ENCODE data around the gene ZC3H7A.

Gene ZC3H7A

DNA sequence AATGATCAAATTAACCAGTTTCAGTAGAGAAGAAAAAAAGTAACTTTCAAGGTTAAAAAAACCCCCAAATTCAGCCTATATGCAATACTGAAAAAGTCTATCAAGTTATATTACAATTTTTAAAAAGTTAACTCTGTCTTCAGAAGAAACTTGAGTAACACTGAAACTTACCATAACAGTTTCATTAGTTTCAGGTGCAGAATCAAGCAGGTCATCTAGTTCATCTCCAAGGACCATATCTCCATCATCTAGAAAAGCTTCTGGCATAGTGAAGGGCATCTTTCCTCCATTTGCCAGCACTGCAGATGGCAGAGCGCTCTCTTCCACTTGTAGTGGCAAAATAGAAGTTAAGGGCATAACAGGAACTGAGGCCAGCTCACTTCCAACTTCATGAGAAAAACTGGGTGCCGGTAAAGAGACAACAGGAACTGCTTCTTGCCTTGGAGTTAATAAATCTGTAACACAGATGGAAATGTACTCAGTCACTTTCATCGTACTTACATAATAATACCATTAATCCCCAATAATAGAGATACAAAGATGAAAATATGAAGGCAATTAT lies 22.9 kb downstream of the ZC3H7A start:
- DNase-seq = no peak

DNA sequence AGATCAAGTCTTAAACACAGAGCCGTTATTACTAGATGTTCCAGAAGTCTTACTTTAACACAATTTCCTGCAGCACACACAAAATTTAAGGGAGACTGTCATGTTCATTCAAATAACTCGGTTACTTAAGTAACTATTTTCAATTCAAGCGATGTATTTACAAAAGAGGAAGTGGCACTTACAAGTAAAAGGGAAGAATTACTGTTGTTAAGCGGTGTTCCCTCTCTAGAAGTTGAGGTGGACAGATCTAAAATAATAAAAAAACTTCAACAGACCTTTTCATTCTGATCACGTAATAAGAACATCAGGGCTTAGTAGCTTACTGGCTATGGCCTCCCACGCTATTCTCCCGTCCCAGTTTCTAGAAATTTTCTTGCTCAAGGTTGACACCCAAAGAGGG lies 28.2 kb downstream of the ZC3H7A start:
- DNase-seq = no peak

DNA sequence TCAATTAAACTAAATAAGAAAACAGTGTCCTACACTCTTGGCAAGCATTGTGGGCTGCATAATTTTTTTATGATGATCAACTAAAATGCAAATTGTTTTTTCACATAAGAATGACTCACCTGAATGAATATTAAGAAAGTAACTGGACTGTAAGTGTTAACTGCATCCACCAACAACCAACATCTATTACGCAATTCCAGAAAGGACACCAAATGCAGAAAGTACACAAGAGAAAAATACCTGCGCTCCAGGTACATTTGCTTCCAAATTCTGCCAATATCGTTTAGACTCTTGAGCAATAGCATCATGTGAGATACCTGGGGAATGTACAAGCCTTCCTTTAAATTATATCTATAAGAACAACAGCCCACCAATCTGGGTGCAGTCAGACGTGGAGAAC lies 34.6 kb downstream of the ZC3H7A start:
- no peak for DNase-seq

DNA sequence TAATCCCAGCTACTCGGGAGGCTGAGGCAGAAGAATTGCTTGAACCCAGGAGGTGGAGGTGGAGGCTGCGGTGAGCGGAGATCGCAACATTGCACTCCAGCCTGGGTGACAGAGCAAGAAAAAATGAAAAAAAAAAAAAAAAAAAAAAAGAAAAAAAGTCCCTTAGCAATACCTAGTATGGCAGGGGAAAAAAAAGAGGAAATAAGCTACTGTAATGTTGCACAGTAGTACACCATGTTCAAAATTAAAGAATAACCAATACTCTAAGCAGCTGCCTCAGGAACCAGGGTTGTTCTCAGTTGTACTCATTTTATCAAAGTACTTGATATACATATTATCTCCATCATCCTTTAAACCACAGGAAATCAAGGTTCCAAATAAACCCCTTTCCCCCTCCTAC lies 37.1 kb downstream of the ZC3H7A start:
- no peak for DNase-seq

DNA sequence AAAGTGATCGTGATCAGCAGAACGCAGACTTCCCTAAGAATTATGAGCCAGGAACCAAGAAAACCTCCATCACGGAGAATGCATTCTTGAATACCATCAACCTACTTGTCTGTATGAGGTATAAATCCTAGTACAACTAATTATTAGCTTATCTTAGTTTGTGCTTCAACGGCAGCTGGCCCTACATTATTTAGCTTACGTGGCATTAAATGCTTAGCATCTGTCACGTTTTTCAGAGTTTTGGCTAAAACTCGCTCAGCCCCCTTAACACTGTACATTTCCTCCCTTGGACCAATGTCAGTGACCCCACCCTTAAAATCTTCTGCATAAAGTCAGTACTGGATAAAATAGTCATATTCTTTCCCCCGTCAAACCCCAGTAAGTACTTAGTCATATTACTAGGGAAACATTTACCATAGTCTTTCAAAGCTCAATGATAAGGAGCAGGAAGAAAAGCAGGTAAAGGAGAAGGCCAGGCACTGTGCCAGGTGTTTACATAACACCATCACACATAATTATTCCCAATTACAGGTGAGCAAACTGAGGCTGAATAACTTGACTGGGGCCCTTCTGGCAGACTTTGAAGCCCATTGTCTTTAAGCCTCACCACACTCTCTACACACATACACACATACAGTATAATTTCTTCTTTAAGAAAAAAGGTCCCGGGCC lies 37.8 kb downstream of the ZC3H7A start:
- DNase-seq = peak; percentile 22

DNA sequence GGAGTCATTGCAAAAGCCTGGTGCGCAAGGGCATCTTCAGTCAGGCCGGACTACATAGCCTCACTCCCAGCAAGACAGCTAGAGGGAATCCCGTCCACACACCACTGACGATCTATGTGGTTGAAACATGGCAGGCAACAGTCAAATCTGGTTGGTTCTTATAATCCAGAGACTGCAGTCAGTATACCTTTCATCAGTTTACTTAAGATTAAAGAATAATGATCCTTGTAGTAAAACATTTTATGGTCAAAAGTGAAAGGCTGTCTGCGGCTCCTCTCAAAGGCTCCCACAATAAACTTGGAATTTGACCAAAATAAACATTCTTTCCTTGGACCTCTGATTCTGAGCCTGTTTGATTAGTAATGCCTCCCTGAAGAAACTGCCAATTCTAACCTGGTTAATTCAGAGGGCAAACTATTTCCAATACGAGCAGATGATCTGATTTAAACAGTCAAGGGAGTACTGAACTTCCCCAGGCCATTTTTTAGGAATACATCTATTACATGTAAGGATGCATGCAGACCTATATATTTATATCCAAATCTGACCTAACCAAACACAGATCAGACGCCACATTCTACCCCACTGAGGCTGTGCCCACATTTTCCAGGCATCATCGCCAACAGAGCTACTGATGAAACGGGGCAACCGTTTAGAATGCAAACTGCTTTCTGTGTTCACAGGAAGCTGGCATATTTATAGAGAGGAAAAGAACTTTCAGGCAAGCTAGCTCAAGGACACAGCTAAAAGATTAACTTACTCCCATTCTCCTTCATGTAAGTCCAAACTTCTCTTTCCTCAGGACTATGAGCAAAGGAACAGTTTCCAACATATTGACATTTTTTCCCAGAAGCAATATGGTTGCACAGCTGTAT lies 39.1 kb downstream of the ZC3H7A start:
- DNase-seq = no peak

DNA sequence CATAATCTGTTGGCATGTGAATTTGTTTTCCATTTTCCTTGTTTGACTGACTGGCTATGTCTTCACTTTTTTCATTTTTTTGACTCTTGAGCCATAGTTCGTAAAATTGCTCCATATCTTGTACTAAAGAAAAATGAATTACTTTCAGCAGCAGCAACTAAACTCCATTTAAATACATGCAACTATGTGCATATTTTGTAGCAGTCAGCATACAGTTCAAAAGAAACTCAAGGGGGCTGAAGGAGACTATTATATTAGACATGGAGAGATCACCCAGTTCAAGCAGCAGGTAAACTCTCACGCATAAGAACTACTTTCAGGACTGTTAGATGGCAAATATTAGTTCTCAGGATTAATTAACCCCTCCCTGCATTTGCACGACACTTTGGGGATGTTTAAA lies 40.8 kb downstream of the ZC3H7A start:
- no peak for DNase-seq

DNA sequence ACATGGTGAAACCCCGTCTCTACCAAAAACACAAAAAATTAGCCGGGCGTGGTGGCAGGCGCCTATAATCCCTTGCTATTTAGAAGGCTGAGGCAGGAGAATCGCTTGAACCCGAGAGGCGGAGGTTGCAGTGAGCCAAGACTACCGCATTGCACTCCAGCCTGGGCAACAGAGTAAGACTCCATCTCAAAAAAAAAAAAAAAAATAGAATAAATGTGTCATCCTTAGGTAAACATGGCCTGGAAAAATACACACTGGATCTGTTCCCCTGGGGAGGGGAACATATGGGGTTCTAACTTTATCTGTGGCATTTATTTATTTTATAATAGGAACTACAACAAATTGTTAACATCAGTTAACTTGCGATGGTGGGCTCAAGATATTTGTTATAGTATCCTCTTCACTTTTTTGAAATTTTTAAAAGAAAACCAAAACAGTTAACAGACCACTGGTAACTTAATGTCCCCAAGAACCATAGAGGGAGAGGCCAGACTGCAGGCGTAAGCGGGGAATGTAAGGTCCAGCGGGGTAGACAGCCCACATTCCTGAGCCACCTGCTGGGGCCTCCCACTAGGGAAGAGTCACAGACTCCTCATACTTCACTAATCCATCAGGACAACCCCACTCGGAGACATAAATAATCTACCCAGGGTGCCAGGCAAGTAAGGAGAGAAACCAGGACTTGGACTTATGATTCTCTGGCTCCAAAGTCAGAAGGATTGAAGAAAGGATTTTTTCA lies 41.9 kb downstream of the ZC3H7A start:
- DNase-seq = no peak

DNA sequence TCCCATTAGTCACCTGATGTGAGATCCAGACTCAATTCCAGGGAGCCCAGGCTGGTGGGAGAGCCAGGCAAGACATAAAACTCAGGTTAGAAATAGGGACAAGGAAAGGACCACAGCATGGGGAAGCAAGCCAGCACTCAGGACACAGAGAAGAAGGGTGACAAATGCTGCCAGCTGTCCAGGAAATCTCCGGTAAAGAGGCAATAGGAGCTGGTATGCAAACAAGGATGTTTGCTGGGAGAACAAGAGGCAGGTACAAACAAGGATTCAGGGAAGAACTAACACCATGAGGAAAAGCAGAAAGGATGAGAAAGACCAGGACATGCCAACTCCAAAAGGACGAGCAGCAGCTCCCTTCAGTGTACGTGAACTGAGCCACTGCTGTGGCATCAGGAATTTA lies 44.2 kb downstream of the ZC3H7A start:
- peak; percentile 87 for DNase-seq

DNA sequence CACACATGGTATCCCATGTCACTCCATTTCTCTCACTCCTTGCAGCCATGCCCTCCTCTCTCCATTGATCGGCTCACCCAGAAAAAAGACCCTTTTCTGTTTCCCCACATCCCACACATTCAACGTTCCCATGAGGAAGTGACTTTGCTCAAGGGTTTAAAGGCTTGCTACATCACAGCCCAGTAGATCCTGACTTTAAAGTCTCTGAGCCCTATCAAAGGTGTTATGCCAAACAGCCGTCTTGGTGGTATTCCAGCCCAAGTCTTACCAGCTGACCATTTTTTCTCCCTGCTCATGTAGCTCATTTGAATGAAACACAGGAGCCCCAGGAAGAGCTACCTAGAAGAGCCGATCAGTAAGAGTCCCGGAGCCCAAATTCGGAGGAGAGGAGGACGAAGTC lies 47.0 kb downstream of the ZC3H7A start:
- DNase-seq = no peak

DNA sequence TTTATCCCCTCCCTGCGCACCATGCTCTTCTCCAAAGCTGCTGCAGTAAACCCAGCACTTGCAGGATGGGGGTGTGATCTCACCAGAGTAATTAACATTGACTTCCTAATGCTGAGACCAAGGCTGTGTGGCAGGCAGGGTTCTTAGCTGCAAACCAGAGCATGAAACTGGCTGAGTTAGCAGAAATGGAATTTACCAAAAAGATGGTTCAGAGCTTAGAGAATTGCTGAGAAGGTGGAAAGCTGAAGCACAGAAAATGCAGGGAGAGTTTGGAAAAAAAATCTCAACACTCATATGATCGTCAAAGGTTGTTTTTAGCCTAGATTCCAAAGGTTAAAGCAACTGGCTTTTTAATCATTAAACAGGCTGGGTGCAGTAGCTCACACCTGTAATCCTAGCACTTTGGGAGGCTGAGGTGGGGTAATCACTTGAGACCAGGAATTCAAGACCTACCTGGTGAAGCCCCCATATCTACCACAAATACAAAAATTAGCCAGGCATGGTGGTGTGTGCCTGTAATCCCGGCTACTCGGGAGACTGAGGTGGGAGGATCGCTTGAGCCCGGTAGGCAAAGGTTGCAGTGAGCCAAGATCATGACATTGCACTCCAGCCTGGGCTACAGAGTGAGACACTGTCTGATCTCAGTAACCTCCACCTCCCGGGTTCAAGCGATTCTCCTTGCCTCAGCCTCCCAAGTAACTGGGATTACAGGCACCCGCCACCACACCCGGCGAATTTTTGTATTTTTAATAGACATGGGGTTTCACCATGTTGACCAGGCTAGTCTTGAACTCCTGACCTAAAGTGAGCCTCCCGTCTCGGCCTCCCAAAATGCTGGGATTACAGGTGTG lies 48.4 kb downstream of the ZC3H7A start:
- DNase-seq = no peak

DNA sequence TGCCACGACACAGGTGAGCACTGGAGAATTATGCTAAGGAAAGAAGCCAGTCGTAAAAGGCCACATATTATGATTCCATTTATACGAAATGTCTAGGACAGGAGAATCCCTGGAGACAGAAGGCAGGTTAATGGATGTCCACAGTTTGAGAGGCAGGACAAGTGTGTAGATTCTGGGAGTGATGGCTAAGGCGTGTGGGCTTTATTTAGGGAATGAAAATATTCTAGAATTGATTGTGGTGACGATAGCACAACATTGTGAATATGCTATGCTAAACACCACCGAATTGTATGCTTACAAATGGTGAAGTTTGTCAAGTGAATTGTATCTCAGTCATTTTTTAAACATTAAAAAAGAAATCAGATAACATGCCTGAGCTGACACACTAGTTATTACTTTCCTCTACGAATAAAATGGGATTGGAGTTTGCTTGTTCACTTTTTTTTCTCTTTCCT lies 49.1 kb downstream of the ZC3H7A start:
- DNase-seq = no peak

DNA sequence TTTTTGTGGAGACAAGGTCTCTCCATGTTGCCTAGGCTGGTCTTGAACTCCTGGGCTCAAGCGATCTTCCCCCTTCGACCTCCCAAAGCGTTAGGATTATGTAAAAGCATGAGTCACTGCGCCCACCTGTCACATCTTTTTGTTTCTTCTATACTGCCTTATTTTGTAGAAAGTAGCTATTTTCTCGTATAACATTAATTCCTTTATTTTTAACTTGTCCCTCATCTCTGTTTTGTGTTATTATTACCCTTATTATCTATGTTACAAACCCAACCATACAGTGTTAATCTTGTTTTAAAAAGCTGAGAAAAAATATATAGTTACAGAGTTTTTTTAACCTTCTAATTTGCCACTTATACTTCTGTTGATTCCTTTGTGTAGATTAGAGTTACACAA lies 53.0 kb downstream of the ZC3H7A start:
- DNase-seq = no peak

DNA sequence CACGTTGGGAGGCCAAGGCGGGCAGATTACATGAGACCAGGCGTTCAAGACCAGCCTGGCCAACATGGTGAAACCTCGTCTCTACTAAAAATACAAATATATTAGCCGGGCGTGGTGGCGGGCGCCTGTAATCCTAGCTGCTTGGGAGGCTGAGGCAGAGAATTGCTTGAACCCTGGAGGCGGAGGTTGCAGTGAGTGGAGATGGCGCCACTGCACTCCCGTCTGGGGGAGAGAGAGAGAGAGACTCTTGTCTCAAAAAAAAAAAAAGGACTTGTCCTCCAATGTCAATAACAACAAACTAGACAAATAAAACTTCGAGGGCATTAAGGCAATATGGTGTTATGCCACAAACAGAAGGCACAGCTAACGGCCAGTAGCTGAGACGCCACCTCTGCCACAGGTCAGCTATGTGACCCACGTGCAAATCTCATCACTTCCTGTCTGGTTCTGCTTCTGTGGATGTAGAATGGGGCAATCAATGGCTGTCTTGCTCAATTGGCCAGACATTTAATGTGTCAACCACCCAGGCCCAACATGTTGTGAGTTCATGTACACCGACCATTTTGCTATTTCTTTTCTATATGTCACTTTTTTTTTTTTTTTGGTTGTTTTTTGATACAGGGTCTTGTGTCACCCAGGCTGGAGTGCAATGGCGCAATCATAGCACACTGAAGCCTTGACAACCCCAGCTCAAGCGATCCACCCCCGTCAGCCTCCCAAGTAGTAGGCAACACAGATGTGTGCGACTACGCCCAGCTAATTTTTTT lies 53.6 kb downstream of the ZC3H7A start:
- no peak for DNase-seq

DNA sequence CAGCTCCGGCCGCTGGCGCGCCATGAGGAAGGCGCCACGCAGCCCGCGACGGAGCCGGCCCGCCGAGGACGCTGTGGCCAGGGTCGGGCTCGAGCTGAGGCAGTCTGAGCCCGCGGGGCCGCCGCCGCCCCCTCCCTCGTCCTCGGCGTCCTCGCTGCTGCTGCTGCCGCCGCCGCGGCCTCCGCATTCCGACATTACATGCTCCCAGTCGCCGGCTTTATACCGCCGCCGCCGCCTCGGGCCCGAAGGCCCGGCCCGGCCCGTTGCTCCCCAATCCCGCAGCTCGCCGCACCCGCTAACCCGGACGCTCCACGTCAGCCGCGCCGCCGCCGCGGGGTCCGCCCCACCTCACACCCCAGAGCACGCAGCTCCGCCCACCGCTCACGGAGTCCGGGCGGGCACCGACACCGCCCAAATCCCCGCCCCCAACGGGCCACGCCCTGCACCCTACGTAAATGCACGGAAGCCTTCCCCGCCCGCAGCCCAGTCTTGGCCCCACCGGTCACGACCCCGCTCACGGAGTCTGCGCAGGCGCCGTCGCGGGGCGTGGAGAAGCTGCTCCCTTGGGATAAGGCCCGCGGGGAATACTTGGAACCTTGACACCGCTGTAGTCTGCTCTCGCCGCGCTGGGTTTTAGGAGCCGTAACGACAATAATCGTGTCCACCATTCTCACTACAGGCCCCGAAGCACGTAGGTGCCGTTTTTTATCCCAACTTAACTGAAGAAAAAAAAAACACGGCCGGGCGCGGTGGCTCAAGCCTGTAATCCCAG lies 54.3 kb downstream of the ZC3H7A start, which contains the start of gene TXNDC11:
Gene TXNDC11, minus strand, starts transcription at position 322 of the 772 bp plus-strand sequence. Its CDS starts 127 bp downstream, at position 195.
- DNase-seq = peak; percentile 96

DNA sequence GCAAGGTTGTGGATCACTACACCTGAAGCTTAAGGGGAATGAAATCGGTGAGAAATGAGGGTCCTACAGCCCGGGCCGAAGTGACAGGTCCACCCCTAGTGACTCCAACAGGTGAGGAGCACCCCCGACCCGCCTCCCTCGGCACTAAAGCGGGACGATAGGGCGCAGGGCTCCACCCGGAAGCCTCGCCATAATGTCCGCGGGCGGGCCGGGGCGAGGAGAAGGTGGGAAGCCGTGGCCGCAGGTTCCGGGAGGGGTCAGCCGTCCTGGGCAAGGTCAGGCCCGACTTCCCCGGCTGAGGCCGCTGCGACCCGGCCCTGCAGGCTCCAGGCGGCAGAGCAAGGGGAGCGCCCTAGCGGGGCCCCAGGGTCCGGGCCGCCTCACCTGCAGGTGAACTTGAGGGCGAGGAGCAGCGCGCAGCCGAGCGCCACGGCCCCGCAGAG lies 54.9 kb downstream of the ZC3H7A start:
- DNase-seq = no peak

DNA sequence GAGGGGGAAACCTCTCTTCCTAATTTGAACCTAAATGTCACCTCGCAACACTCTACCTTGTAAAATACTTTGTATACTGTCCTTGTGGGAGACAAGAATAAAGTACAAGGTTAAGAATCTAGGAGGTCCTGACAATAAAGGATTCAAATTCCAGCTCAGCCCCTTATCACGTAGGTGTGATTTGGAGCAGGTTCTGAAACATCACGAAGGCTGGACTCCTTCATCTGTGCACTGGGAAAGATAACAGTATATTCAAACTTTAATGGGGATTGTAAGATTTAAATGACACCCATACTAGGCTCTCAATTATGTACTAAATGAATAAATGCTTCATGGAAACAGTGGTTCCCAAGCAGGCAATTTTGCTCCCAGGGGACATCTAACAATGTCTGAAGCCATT lies 56.5 kb downstream of the ZC3H7A start:
- DNase-seq = no peak

DNA sequence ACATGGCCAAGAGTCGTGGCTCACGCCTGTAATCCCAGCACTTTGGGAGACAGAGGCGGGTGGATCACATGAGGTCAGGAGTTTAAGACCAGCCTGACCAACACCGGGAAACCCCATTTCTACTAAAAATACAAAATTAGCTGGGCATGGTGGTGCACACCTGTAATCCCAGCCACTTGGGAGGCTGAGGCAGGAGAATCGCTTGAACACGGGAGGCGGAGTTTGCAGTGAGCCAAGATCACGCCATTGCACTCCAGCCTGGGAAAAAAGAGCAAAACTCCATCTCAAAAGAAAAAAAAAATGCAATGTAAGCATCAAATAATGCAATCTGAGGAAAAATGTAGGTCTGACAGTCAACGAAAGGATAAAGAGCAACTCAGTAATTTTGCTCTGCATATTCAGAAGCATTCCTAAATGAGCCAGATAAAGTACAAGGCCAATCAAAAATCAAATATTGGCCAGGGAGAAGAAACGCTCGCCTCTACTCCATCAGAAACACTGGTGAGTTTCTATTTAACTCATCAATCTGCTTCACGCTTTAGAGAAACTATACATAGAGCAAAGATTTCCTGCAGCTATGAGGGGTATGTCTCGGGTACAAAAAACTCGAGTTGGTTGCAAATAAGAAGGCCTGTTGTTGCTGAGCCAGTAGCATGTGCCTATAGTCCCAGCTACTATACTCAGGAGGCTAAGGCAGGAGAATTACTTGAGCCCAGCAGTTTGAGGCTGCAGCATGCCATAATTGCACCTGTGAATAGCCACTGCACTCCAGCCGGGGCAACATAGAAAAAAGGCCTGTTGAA lies 58.1 kb downstream of the ZC3H7A start:
- DNase-seq = no peak

DNA sequence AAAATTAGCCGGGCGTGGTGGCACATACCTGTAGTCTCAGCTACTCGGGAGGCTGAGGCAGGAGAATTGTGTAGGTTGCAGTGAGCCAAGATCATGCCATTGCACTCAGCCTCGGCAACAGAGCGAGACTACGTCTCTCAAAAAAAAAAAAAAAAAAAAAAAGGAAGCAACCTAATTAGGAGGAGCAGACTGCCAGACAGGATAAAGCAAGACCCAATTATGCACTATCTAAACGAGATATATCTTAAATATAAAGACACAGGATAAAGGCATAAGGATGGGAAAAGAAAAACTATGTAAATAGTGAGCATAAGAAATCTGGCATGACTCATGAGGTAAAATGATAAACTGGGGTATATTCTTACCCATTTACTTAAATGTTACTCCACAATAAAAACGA lies 59.3 kb downstream of the ZC3H7A start:
- no peak for DNase-seq

DNA sequence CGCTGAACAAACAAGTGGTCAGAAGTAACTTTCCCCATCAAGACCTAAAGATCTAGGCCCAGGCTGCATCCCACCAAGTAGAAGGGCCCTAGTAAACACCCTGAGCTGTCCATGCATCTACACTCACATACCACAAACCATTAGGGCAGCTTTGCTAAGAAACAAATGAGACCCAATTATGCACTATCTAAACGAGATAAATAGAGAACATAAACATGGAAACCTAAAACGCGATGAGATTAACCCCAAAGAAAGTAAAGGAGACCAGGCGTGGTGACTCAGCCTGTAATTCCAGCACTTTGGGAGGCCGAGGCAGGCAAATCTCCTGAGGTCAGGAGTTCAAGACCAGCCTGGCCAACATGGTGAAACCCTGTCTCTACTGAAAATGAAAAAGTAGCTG lies 60.2 kb downstream of the ZC3H7A start:
- DNase-seq = no peak

All from NCI-H2029 (cell line).